ENCODE data around the gene DPYSL4. TPM values are rescaled to one million over a fixed set of nuclear protein-coding genes. Genes with fewer than 3 reads are reported as not detected.

The DPYSL4 gene
- total and polyA plus RNA-seq, 2 of the 13 experiments (the other 11 are each of a cell fraction or from before 2014, with no cell fraction given), result 0.84 to 1.2 TPM

- no peak overlapping the region for H2AFZ ChIP-seq (ENCODE audit: low read length)
- H3K4me3 ChIP-seq (replicated peaks in 1 of 3; ENCODE audit: insufficient read depth in 1 of 3, low read depth in 2 of 3, low read length in 3 of 3), result no peak overlapping the region
- H3K4me2 ChIP-seq (ENCODE audit: low read depth, low read length), result no peak overlapping the region
- no peaks in the 10 kb centered on the region; a peak in 1 of 5 replicates for H3K36me3 ChIP-seq (replicated peaks in 1 of 2; ENCODE audit: control insufficient read depth in 1 of 2, insufficient read depth in 2 of 2, low read length in 2 of 2)
- peaks cover 12% of the 10 kb centered on the region for H3K4me1 ChIP-seq (ENCODE audit: insufficient read depth, low read length)
- no peaks in the 10 kb centered on the region; the same call in 1 of the 2 replicates for H4K20me1 ChIP-seq (ENCODE audit: insufficient read depth, low read length)
- peaks cover 1 to 7% of the 10 kb centered on the region in 2 experiments; a peak in 3 of 5 replicates for H3K27me3 ChIP-seq (ENCODE audit: control insufficient read depth in 1 of 2, insufficient read depth in 2 of 2, low read length in 2 of 2)
- DNase-seq (ENCODE audit: low spot score) (no peak), ATAC-seq (no peak), FAIRE-seq (no peak)
- H3K79me2 ChIP-seq (ENCODE audit: insufficient read depth, low read length), result no peaks in the 10 kb centered on the region
- POLR2A ChIA-PET, result no interaction called here
- in situ Hi-C loops (cut with HindIII; ENCODE audit: extremely low pct_ligation_motif_present, low pct_unique_long_range_greater_than_20kb) (no loop called here), intact Hi-C loops (cut with micrococcal nuclease; ENCODE audit: unreplicated experiment) (no loop called here)
- CTCF ChIA-PET (ENCODE audit: low intra/inter-chr PET ratio, low total read pairs), result no interaction called here
- no TSS peak for BruUV-seq (replicated peaks)
- H3K9ac ChIP-seq (ENCODE audit: insufficient read depth, low read depth, low read length), result no peak overlapping the region
- no peaks in the 10 kb centered on the region for H3K9me3 ChIP-seq (ENCODE audit: low read length)
- 82% methylated on average over 4 of the region's 34 CpGs for WGBS (ENCODE audit: low lambda C conversion rate)
- H3K27ac ChIP-seq (ENCODE audit: extremely low read length, insufficient read depth, low read length), result no peak overlapping the region
- no peak for TF ChIP-seq MXD4 (CRISPR knock-in tag; IDR thresholded peaks at IDR 0.05)
- TF ChIP-seq ZNF121 (CRISPR knock-in tag; IDR thresholded peaks at IDR 0.05), result no peak
- no peak for TF ChIP-seq NCOA5 (CRISPR knock-in tag; IDR thresholded peaks at IDR 0.05)
- no peak for TF ChIP-seq TCF7L2 (IDR thresholded peaks at IDR 0.05; ENCODE audit: low read depth, low read length)
- no peak for TF ChIP-seq MTA3 (CRISPR knock-in tag; IDR thresholded peaks at IDR 0.05)
- TF ChIP-seq E2F5 (CRISPR knock-in tag; conservative IDR thresholded peaks at IDR 0.05), result no peak
- TF ChIP-seq ZSCAN9 (CRISPR knock-in tag; IDR thresholded peaks at IDR 0.05; ENCODE audit: borderline replicate concordance), result no peak
- TF ChIP-seq ZKSCAN5 (CRISPR knock-in tag; IDR thresholded peaks at IDR 0.05), result no peak
- no peak for TF ChIP-seq ZNF292 (CRISPR knock-in tag; IDR thresholded peaks at IDR 0.05; ENCODE audit: borderline replicate concordance, low read depth)
- no peak for TF ChIP-seq CSRNP2 (CRISPR knock-in tag; conservative IDR thresholded peaks at IDR 0.05; ENCODE audit: low read depth)
- no peak for TF ChIP-seq RXRA (CRISPR knock-in tag; IDR thresholded peaks at IDR 0.05)
- no peak for TF ChIP-seq NKX3-1 (CRISPR knock-in tag; IDR thresholded peaks at IDR 0.05)
- TF ChIP-seq HBP1 (CRISPR knock-in tag; IDR thresholded peaks at IDR 0.05; ENCODE audit: low read depth), result no peak
- no peak for TF ChIP-seq ZNF274 (CRISPR knock-in tag; IDR thresholded peaks at IDR 0.05)
- TF ChIP-seq TEAD2 (CRISPR knock-in tag; IDR thresholded peaks at IDR 0.05), result no peak
- no peak for TF ChIP-seq RNF219 (CRISPR knock-in tag; IDR thresholded peaks at IDR 0.05)
- TF ChIP-seq ZBTB49 (CRISPR knock-in tag; IDR thresholded peaks at IDR 0.05; ENCODE audit: borderline replicate concordance), result no peak
These were observed 16.7 kb downstream of the DPYSL4 start for GRCh38 chr10:132203256-132204077.
